Myocyte (in vitro differentiated cells): ENCODE results near the gene B3GALT4. TPM values are rescaled to one million over a fixed set of nuclear protein-coding genes. Genes with fewer than 3 reads are reported as not detected.

Experiments
- DNase-seq: peaks from one replicate; pipeline ENCODE4 v3.0.0-alpha.2; 2012; ENCODE audit warnings: low read depth
- microRNA-seq: library from miRNA; unstranded; fragments of <30 nt; microRNA quantifications from one replicate; pipeline ENCODE4, GENCODE V29; 2016
- total RNA-seq: library from RNA; depleted of rRNA; stranded (reverse); fragments of >200 nt; gene quantifications from 2 replicates; pipeline ENCODE4 v1.2.3, GENCODE V29; 2014

The B3GALT4 gene
- total RNA-seq, 1 donor from 2014 or later: not detected

DNA sequence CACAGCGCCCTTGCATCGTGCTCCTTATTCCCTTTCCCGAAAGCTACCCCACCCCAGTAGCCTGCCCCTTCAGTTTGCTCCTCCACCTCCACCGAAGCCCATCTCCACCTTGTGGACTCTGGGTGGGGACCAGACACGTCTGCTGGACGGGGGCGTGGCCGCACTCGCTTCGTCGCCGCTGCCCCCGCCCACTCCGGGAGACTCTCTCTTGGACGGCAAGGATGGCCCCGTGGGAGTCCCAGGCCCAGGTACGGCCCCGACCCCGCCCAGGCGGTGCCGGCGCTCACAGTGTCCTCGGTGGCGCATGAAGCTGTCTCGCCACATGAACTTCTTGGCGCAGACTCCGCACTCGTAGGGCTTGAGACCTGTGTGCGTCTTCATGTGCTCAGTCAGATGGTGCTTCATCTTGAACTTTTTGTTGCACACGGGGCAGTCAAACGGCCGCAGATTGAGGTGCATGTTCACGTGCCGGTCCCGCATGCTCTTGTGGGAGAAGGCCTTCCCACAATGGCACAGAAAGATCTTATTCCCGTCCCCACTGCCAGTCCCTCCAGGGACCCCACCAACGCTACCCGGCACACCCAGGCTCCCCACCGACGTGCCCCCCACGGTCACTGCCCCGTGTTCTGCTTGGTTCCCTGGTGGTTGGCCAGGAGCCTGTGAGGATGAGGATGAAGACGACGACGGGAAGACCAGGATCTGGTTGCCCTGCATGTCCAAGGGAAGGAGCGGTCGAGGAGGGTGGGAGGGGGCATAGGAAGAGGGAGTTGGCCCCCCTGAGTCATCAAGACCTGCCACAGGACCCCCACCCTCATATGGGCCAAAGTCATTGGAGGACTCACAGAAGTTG lies 38.2 kb downstream of the B3GALT4 start:
- no peak for DNase-seq

GRCh38 chr6:33315793-33316602 lies 39.1 kb downstream of the B3GALT4 start:
- DNase-seq: no peak

DNA sequence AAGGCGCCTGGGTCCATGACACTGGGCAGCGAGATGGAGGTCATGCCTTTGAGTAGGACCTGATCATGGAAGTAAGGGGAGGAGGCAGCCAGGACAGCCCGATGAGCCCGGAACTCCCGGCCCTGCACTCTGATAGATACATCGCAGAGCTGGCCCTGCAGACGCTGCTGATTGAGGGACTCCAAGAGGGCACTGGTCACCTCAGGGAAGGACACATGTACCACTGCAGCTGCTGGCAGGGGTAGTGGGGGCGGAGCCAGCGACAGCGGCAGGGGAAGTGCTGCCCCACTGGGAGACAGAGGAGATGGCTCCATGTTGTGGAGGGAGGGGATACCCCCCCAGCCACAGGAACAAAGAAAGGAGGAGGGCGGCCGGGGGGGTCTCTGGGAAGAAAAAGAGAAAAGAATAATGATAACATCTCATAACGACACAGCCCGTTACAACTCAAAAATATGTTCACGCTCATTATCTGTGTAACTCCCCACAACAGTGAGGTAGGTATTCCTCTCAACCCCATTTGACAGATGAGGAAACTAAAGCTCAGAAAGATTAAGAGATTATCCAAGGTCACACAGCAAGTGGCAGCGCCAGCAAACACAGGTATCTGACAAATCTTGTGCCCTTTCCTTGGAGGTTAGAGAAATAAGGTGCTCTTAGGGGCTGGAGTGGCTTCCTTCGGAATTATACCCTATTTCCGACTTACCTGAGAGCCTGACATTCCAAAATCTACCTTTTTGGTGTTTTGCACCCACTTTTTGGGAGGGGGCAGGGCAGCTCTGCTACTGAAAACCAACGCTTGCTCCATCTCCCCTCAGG lies 39.9 kb downstream of the B3GALT4 start:
- no peak for DNase-seq

GRCh38 chr6:33317419-33317668 lies 40.4 kb downstream of the B3GALT4 start:
- no peak for DNase-seq

DNA sequence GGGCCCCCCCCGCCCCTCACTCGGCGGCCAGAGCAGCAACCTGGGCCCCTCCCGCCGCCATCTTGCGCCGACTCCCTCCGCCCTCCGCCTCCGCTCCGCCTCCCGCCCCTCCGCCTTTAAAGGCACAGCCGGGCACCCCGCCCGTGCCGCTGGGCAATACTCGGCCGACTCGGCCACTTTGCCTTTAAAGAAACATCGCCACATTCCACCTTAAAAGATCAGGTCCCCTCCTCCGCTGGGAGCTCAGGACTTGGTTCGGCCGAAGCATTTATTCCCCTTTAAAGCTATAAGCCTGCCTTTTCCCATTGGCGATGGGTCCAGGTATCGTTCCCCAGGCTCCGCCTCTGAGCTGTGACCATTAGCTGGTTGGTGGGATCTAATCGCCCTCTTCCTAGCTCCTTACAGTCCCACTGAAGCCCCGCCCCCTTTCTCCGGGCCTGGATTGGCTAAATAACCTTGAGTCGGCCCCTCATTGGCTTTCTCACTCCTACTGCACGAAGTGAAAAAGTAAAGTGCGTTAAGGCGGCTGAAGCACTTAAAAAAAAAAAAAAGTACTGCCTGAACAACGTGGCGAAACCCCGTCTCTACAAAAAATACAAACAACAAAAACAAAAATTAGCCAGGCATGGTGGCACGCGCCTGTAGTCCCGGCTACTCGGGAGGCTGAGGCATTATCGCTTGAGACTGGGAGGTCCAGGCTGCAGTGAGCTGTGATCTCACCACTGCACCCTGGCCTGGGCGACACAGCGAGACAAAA lies 40.9 kb downstream of the B3GALT4 start, which contains the start of gene ZBTB22:
Gene ZBTB22 (minus strand): TSS at position 76 of the 757 bp plus-strand sequence. CDS start 828 bp downstream, outside the sequence.
- peak; percentile 100 for DNase-seq

DNA sequence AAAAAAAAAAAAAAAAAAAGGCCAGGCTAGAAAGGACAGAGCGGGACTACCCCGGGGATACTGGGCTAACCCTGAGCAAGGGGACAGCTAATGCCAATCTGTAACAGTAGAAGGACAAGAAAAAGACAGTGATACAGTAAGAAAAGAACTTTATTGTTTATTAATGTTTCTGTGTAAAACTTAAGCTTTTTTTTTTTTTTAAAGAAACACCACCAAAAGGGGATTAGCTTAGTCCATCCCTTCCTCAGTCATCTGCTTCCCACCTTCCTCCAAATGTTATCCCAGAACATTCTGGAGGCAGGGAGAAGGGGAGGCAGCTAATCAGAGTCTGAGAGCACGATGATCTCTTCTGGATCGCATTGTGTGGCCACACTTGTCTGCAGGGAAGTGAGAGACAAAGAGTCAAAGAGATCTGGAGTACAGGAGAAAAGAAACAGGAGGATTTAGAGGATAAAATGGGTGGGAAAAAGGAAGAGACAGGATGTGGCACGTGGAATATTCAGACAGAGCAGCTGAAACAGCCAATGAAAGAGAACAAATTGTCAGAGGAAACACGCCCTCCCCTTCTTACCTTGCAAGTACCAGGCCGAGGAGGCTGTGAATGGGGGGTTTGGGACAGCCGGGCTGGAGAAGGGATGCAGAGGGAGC lies 41.6 kb downstream of the B3GALT4 start:
- no peak for DNase-seq

DNA sequence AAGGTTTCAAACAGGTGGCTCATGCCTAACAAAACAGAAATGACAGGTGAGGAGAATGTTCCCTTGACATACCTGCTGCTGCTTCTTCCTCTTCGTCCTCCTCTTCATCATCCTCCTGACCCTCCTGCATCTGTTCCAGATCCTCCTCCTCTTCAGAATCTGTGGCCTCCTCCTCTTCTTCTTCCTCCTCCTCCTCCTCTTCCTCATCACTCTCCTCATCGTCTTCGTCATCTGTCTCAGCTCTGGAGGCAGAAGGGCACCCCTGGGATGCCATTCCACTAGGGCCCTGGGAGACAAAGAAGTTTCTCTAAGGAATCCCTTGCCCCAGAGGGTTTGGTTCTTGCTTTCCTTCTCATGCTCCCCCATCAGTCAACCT lies 43.0 kb downstream of the B3GALT4 start:
- no peak for DNase-seq

DNA sequence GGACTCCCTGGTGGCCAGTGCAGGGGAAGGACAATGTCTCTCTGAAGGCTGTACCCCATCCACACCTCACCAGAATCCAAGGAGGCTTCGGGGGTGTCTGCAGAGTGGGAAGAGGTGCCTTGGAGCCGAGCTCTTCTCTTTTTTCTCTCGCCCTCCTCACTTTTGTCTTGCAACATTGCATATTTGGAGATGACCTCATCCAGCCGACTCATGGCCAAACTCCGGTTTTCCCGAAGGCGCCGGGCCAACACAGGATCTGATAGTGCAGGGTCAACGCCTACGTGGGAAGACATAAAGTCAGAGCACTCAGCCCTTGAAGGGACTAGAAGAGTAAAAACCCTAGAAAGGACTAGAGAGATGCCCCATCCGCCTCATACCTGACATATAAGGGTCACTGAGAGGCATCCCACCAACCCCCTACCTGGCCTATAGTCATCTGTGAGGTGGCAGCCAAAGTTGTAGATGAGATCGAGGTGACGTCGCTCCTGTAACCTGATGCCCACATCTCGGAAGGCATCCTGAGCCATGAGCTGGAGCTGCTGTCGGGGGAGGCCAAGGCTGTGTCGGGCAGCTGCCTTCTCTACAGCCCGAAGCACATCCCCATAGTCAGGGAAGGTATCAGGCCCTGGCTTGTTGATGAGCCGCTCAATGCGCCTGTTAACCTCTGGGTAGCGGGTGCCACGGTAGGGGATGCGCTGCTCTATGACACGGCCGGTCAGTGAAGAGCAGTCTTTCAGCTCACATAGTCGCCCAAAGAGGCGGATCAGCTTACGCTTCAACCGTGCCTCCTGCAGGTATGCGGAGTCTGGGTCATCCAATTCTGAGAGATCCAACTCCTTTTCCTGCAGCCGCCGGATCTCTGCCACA lies 43.6 kb downstream of the B3GALT4 start:
- DNase-seq: peak; percentile 70

DNA sequence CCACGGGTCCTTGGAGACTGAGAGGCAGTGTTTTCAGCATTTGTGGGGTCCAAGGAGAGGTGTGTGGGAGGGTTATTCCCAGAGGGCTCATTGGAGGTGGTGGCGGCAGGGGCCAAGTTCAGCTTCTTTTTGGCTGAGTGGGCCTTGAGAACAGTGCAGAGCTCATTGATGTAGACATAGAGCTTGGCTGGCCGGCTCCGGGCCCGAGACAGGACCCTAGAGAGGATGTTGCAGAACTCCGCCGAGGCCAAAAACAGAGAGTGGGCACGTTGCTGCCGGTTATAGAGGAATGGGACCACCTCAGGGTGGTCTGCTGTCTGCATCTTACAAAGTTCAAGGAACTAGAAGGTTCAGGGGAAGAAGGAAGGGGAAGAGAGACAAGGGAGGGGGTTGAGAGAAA lies 44.3 kb downstream of the B3GALT4 start:
- no peak for DNase-seq

- DNase-seq: no peak
Measured at GRCh38 chr6:33323623-33323948, 46.7 kb downstream of the B3GALT4 start.

GRCh38 chr6:33324125-33324524 lies 47.2 kb downstream of the B3GALT4 start:
- DNase-seq: no peak

Small RNA genes within 50 kb of the gene (microRNA-seq; reads per million reads assigned to microRNA genes)
- gene MIR6834 (not detected), gene MIR6873 (not detected)

Other genes starting within 250 kb of the B3GALT4 start
- gene HLA-DPA1, start 203.5 kb upstream of the B3GALT4 start, total RNA-seq: 0.27 and 0.68 TPM in 2 replicates
- 0.19 TPM in 1 of 2 replicates, not detected in the other for gene HLA-DPB1, start 201.1 kb upstream of the B3GALT4 start, total RNA-seq
- gene COL11A2, start 84.7 kb upstream of the B3GALT4 start, total RNA-seq: 0.96 and 1.9 TPM in 2 replicates
- gene RXRB, start 76.5 kb upstream of the B3GALT4 start, total RNA-seq: 29.3 and 36.9 TPM in 2 replicates
- gene SLC39A7, start 76.3 kb upstream of the B3GALT4 start, total RNA-seq: 95.9 and 162 TPM in 2 replicates
- 9.4 and 15.9 TPM in 2 replicates for gene HSD17B8, start 72.5 kb upstream of the B3GALT4 start, total RNA-seq
- 21.6 and 21.8 TPM in 2 replicates for gene RING1, start 68.6 kb upstream of the B3GALT4 start, total RNA-seq
- 45.9 and 51.2 TPM in 2 replicates for gene VPS52, start 5.2 kb upstream of the B3GALT4 start, total RNA-seq
- 1,802 and 1,984 TPM in 2 replicates for gene RPS18, start 5.0 kb upstream of the B3GALT4 start, total RNA-seq
- gene WDR46, start 12.1 kb downstream of the B3GALT4 start, total RNA-seq: 74.7 and 95.2 TPM in 2 replicates
- gene PFDN6, start 12.5 kb downstream of the B3GALT4 start, total RNA-seq: 61.0 and 71.6 TPM in 2 replicates
- 27.9 and 31.0 TPM in 2 replicates for gene RGL2, start 21.8 kb downstream of the B3GALT4 start, total RNA-seq
- gene TAPBP, start 37.0 kb downstream of the B3GALT4 start, total RNA-seq: 66.3 and 69.2 TPM in 2 replicates
- gene ZBTB22, start 40.6 kb downstream of the B3GALT4 start, total RNA-seq: 19.0 and 22.6 TPM in 2 replicates
- gene DAXX, start 45.8 kb downstream of the B3GALT4 start, total RNA-seq: 37.6 and 39.6 TPM in 2 replicates
- gene KIFC1, start 114.7 kb downstream of the B3GALT4 start, total RNA-seq: 0.35 and 0.52 TPM in 2 replicates
- gene PHF1, start 133.9 kb downstream of the B3GALT4 start, total RNA-seq: 54.4 and 55.5 TPM in 2 replicates
- 163 and 189 TPM in 2 replicates for gene CUTA, start 141.0 kb downstream of the B3GALT4 start, total RNA-seq
- gene SYNGAP1, start 142.9 kb downstream of the B3GALT4 start, total RNA-seq: 2.7 and 2.8 TPM in 2 replicates
- 3.6 and 5.2 TPM in 2 replicates for gene ZBTB9, start 177.5 kb downstream of the B3GALT4 start, total RNA-seq